Neural cell (in vitro differentiated cells): ENCODE measurements around the gene PROSER2.

Source experiments
- CTCF ChIP-seq: fragments of 450-650 bp; IDR thresholded peaks from 2 replicates; pipeline ENCODE4 v1.5.1; 2014; ENCODE audit warnings: antibody characterized with exemption, mild to moderate bottlenecking, moderate library complexity; ENCODE audit not compliant: poor library complexity, severe bottlenecking
- EP300 ChIP-seq: fragments of 450-650 bp; conservative IDR thresholded peaks from 2 replicates; pipeline ENCODE4 v1.6.1; 2014; ENCODE audit warnings: antibody characterized with exemption, mild to moderate bottlenecking, moderate library complexity; ENCODE audit not compliant: poor library complexity, severe bottlenecking
- RAD21 ChIP-seq: fragments of 450-650 bp; conservative IDR thresholded peaks from 2 replicates; pipeline ENCODE4 v1.6.1; 2014; ENCODE audit warnings: antibody characterized with exemption, mild to moderate bottlenecking, moderate library complexity
- TAF1 ChIP-seq: IDR thresholded peaks from 2 replicates; pipeline ENCODE4 v1.6.1; 2012; ENCODE audit warnings: low read depth

DNA sequence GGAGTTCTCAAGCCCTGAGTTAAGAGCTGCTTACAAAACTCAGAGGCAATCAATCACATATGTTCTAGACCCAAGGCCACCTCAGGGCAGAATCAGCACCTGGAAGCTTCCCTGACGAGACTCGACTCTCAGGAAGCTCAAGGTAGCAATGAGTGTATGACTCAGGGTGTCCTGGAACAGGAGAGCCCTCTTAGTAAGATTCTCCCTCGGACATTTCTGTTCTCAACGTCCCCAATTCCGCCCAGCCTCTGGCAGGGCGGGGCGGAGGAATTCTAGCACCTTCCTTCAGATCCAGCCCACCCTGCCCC, 39.6 kb upstream of the PROSER2 start:
- no peak for TF ChIP-seq CTCF
- TF ChIP-seq RAD21: no peak
- TF ChIP-seq TAF1: no peak
- TF ChIP-seq EP300: no peak
